K562 (cell line): ENCODE results near the gene NELL1. TPM values are rescaled to one million over a fixed set of nuclear protein-coding genes. Genes with fewer than 3 reads are reported as not detected.

ENCODE experiments used
- ATAC-seq: fragments of 200-7000 bp; cut with Tn5 transposase; 3 replicates; pipeline ENCODE4 v1.9.1; 2020; ENCODE audit warnings: moderate library complexity
- BruUV-seq: library from RNA; stranded (reverse); fragments of 400-500 nt; replicated peaks from 2 replicates; lab custom pipeline; 2021; lab: Mats Ljungman, UMichigan
- CTCF ChIA-PET: fragments of 300-600 bp; formaldehyde crosslinking; extraction: SDS; loops from one replicate; lab custom pipeline; 2021; ENCODE audit warnings: low intra/inter-chr PET ratio; lab: Yijun Ruan, JAX
- POLR2A ChIA-PET: fragments of 300-600, 350-650 bp; sonication (Branson Sonifier 250); formaldehyde crosslinking; extraction: SDS; loops from one replicate; lab custom pipeline; 2021; ENCODE audit warnings: antibody characterized with exemption, inconsistent platforms; lab: Yijun Ruan, JAX
- DNase-seq, 4 experiments: peaks; one replicate each; pipeline versions ENCODE4 v3.0.0 to v3.0.0-alpha.2; 2011 to 2018; ENCODE audit warnings: low spot score in 3 of 4, mixed read lengths in 3 of 4; ENCODE audit errors: extremely low read depth in 1 of 4
- FAIRE-seq: peaks from 2 replicates; lab custom pipeline; 2011; peaks lifted over from hg19 to GRCh38; lab: Jason Lieb, UNC
- H2AFZ ChIP-seq: 2 replicates; pipeline ENCODE4 v1.6.0; 2011; ENCODE audit warnings: low read depth, low read length, control low read depth, inconsistent platforms
- H3K27ac ChIP-seq: fragments of 200-600 bp; 3 replicates; pipeline ENCODE4 v1.8.0; 2011; ENCODE audit warnings: low read depth, mild to moderate bottlenecking, control low read depth, inconsistent platforms, low read length, moderate library complexity, mixed read lengths; ENCODE audit errors: extremely low read depth
- H3K27me3 ChIP-seq, 2 experiments: fragments of 300-600 bp in 1 of 2; 2 replicates in 1 of 2; 3 replicates in 1 of 2; pipeline versions ENCODE4 v1.6.0 to v1.8.0; 2011; ENCODE audit warnings: inconsistent platforms in 2 of 2, low read length in 2 of 2, mild to moderate bottlenecking in 1 of 2, mixed read lengths in 1 of 2, moderate library complexity in 1 of 2; ENCODE audit not compliant: control insufficient read depth in 2 of 2, insufficient read depth in 2 of 2
- H3K36me3 ChIP-seq: fragments of 300-600 bp; 3 replicates; pipeline ENCODE4 v1.8.0; 2011; ENCODE audit warnings: mild to moderate bottlenecking, low read length, inconsistent platforms; ENCODE audit not compliant: control insufficient read depth, insufficient read depth
- H3K4me1 ChIP-seq, 2 experiments: fragments of 200-600 bp in 1 of 2; replicated peaks in 1 of 2; 2 replicates in 1 of 2; 3 replicates in 1 of 2; pipeline versions ENCODE4 v1.5.1 to v1.8.0; 2011; ENCODE audit warnings: inconsistent platforms in 2 of 2, low read length in 2 of 2, mild to moderate bottlenecking in 1 of 2, mixed read lengths in 1 of 2, moderate library complexity in 1 of 2; ENCODE audit not compliant: control insufficient read depth in 2 of 2, insufficient read depth in 2 of 2
- H3K4me2 ChIP-seq: 2 replicates; pipeline ENCODE4 v1.6.1; 2011; ENCODE audit warnings: low read length, control low read depth, inconsistent platforms, mixed read lengths; ENCODE audit not compliant: insufficient read depth
- H3K4me3 ChIP-seq: fragments of 200-600 bp; sonication (generic), shearing (Covaris generic); 2 replicates; pipeline ENCODE4 v1.5.1; 2016; ENCODE audit warnings: control low read depth, inconsistent platforms
- H3K79me2 ChIP-seq: fragments of 200-600 bp; 3 replicates; pipeline ENCODE4 v1.8.0; 2011; ENCODE audit warnings: low read length, inconsistent platforms; ENCODE audit not compliant: control insufficient read depth, insufficient read depth
- H3K9ac ChIP-seq, 2 experiments: 2 replicates each; pipeline versions ENCODE4 v1.6.0 to v1.6.1; 2011; ENCODE audit warnings: low read depth in 2 of 2, low read length in 2 of 2, control low read depth in 1 of 2, inconsistent platforms in 1 of 2, mild to moderate bottlenecking in 1 of 2, mixed read lengths in 1 of 2; ENCODE audit not compliant: insufficient read depth in 1 of 2
- H3K9me1 ChIP-seq: one replicate; pipeline ENCODE4 v1.6.0; 2011; ENCODE audit warnings: inconsistent platforms, mild to moderate bottlenecking, low read length, moderate library complexity; ENCODE audit not compliant: control insufficient read depth, insufficient read depth
- H3K9me3 ChIP-seq: replicated peaks from 2 replicates; pipeline ENCODE4 v1.5.1; 2011; ENCODE audit warnings: low read depth, low read length, inconsistent platforms; ENCODE audit not compliant: control insufficient read depth, insufficient read depth
- H4K20me1 ChIP-seq: replicated peaks from 2 replicates; pipeline ENCODE4 v1.6.1; 2011; ENCODE audit warnings: low read length, inconsistent platforms, mixed read lengths; ENCODE audit not compliant: control insufficient read depth, insufficient read depth
- E2F3 ChIP-seq: fragments of 250-450 bp; sonication (Bioruptor Pico); IDR thresholded peaks from 2 replicates; pipeline ENCODE4 v1.4.0; 2020; ENCODE audit warnings: mild to moderate bottlenecking
- ESRRB ChIP-seq: fragments of 250-450 bp; sonication (Bioruptor Pico); IDR thresholded peaks from 2 replicates; pipeline ENCODE4 v1.5.0; 2020; ENCODE audit warnings: mild to moderate bottlenecking, moderate library complexity, borderline replicate concordance
- GTF2E2 ChIP-seq: fragments of 200-800 bp; sonication (Bioruptor generic); IDR thresholded peaks from 2 replicates; pipeline ENCODE4 v1.6.1; 2016; ENCODE audit warnings: missing genetic modification characterization, missing compliant biosample characterization
- NCOA2 ChIP-seq, 2 experiments: fragments of 450-650 bp; IDR thresholded peaks; 2 replicates each; pipeline ENCODE4 v1.6.1; 2018; ENCODE audit warnings: mild to moderate bottlenecking in 2 of 2, moderate library complexity in 1 of 2; ENCODE audit not compliant: partially characterized antibody in 2 of 2
- PHB ChIP-seq: fragments of 250-450 bp; sonication (Bioruptor Pico); IDR thresholded peaks from 2 replicates; pipeline ENCODE4 v1.5.0; 2021
- POLR3A ChIP-seq: IDR thresholded peaks from 2 replicates; pipeline ENCODE4 v1.6.1; 2011; ENCODE audit warnings: borderline replicate concordance, mild to moderate bottlenecking, moderate library complexity; ENCODE audit not compliant: insufficient read length, insufficient read depth; ENCODE audit errors: extremely low read depth
- RFX1 ChIP-seq: fragments of 450-650 bp; IDR thresholded peaks from 2 replicates; pipeline ENCODE4 v1.6.1; 2016; ENCODE audit warnings: mild to moderate bottlenecking, moderate library complexity
- SPI1 ChIP-seq: IDR thresholded peaks from 2 replicates; pipeline ENCODE4 v1.6.1; 2011; ENCODE audit warnings: low read depth, low read length, control low read depth, borderline replicate concordance
- ZBTB17 ChIP-seq: fragments of 450-650 bp; formaldehyde crosslinking; IDR thresholded peaks from 2 replicates; pipeline ENCODE4 v1.4.0; 2020; ENCODE audit warnings: mild to moderate bottlenecking
- ZNF140 ChIP-seq: fragments of 250-450 bp; sonication (Bioruptor Pico); IDR thresholded peaks from 2 replicates; pipeline ENCODE4 v1.8.0; 2021; ENCODE audit warnings: moderate library complexity, mild to moderate bottlenecking, inconsistent platforms
- ZNF143 ChIP-seq: sonication (generic); formaldehyde crosslinking; IDR thresholded peaks from 2 replicates; pipeline ENCODE4 v1.9.0; 2022; ENCODE audit warnings: mild to moderate bottlenecking, missing genetic modification reagents
- ZNF764 ChIP-seq: fragments of 250-450 bp; sonication (Bioruptor Pico); IDR thresholded peaks from 2 replicates; pipeline ENCODE4 v1.4.0; 2020; ENCODE audit warnings: low read depth, mild to moderate bottlenecking, moderate library complexity
- WGBS: fragments of 100-300 bp; shearing (Covaris generic); methylation state at CpG from one replicate; pipeline ENCODE4 v1.1.6; 2016; ENCODE audit warnings: low coverage, mixed read lengths; ENCODE audit not compliant: insufficient coverage; ENCODE audit errors: missing lambda C conversion rate; 5-methylcytosine and 5-hydroxymethylcytosine counted together
- in situ Hi-C: fragments of 300-500 bp; cut with MboI; formaldehyde crosslinking; loops from 4 replicates; pipeline ENCODE4 v1.15.0; 2018; ENCODE audit warnings: inconsistent platforms, mixed read lengths
- intact Hi-C: fragments of 100-400 bp; cut with micrococcal nuclease; formaldehyde crosslinking; loops from 2 replicates; pipeline ENCODE4 v1.14.2; 2022
- polyA plus RNA-seq, 8 experiments: library from polyadenylated mRNA; depleted of rRNA in 4 of 8; stranded (reverse) in 5 of 8; unstranded in 3 of 8; fragments of >200 nt; fragmentation: Nextera tagmentation in 2 of 8; fragmentation: Illumina TruSeq in 1 of 8; extraction: Ambion mirVana in 2 of 8; extraction: Trizol in 1 of 8; gene quantifications; 2 replicates each; pipeline versions ENCODE4 v1.2.1 to v1.2.3, GENCODE V29; 2011 to 2014; ENCODE audit warnings: inconsistent platforms in 1 of 8, missing spikeins in 1 of 8
- total RNA-seq, 7 experiments: library from RNA; depleted of rRNA in 6 of 7; stranded (reverse); fragments of >200 nt in 6 of 7; fragmentation: Illumina TruSeq in 2 of 7; extraction: Trizol in 2 of 7; gene quantifications; 2 replicates each; pipeline versions ENCODE4 v1.2.1 to v1.2.3, GENCODE V29; 2011 to 2021; ENCODE audit warnings: low replicate concordance in 1 of 7
- TF ChIP-seq, protein P1 (sequence below): fragments of 250-450 bp; sonication (Bioruptor Pico); IDR thresholded peaks from 2 replicates; pipeline ENCODE4 v1.4.0; 2020; ENCODE audit warnings: mild to moderate bottlenecking, moderate library complexity

The NELL1 gene
- total and polyA plus RNA-seq, 9 of the 15 experiments (the other 6 are each of a cell fraction or from before 2014, with no cell fraction given) = not detected

DNA sequence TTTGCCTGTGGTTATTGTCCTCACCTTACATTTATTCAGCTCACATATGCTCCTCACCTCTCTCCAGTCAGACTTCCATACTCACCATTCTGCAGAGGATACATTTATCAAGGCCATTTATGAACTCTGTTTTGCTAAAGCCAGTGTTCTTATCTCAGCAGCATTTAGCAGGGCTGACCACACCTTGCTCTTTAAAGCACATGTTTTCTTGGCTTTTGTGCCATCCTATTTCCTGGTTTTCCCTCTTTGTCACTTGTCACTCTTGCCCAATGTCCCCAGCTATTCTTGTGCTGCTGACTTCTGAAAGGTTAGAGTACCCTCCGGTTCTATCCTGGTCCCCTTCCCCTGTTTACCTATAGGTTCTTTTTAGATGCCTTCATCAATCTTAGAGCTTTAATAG, 446.6 kb downstream of the NELL1 start (continued):
- no peak for TF ChIP-seq ZNF143 (CRISPR knock-in tag)
- no peak for TF ChIP-seq ZNF764
- TF ChIP-seq, all 486 proteins: peak for 0

DNA sequence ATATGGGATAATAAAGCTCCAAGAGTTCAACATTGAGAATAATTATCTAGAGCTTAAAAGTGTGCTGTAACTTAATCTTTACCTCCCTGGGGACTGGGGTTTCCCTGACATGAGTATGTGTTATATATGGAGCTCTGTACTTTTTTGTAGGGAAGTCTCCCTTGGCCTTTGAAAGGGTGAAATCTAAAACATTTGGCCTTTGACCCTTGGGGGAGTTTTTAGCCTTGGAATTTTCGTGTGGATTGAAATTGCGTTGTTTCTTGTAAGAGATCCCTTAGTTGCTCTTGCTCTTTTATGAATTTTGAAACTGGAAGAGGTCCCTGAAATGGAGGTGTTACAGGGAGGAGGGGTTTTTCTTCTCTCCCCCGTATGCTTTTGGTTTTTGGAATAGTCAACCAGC, 450.0 kb downstream of the NELL1 start:
- no peak for ATAC-seq
- H3K9me3 ChIP-seq = no peaks in the 10 kb centered on the region
- no peaks in the 10 kb centered on the region for H3K27me3 ChIP-seq
- TF ChIP-seq PHB (CRISPR knock-in tag) (no peak), NCOA2 (IDR thresholded peaks at IDR 0.05; ENCODE audit: partially characterized antibody in 2 of 2) (no peak), SPI1 (no peak), GTF2E2 (tag) (no peak), ESRRB (CRISPR knock-in tag) (no peak), E2F3 (no peak), ZNF140 (CRISPR knock-in tag) (no peak), RFX1 (no peak), POLR3A (no peak), ZBTB17 (CRISPR knock-in tag) (no peak)
- TF ChIP-seq, protein P1, sequence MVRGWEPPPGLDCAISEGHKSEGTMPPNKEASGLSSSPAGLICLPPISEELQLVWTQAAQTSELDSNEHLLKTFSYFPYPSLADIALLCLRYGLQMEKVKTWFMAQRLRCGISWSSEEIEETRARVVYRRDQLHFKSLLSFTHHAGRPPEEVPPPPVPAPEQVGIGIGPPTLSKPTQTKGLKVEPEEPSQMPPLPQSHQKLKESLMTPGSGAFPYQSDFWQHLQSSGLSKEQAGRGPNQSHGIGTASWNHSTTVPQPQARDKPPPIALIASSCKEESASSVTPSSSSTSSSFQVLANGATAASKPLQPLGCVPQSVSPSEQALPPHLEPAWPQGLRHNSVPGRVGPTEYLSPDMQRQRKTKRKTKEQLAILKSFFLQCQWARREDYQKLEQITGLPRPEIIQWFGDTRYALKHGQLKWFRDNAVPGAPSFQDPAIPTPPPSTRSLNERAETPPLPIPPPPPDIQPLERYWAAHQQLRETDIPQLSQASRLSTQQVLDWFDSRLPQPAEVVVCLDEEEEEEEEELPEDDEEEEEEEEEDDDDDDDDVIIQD (CRISPR knock-in tag) = no peak
- no peaks in the 10 kb centered on the region for H4K20me1 ChIP-seq
- H3K4me1 ChIP-seq = no peaks in the 10 kb centered on the region
- no peaks in the 10 kb centered on the region for H3K79me2 ChIP-seq
- in situ Hi-C loops (no loop called here), intact Hi-C loops (no loop called here)
- no peak for FAIRE-seq
- H3K27ac ChIP-seq = no peak overlapping the region
- H2AFZ ChIP-seq = no peak overlapping the region
- H3K4me3 ChIP-seq = no peak overlapping the region
- 5% methylated on average over 3 of the region's 3 CpGs for whole genome bisulfite sequencing
- H3K9me1 ChIP-seq = no peaks in the 10 kb centered on the region
- no TSS peak for BruUV-seq
- no peak overlapping the region for H3K9ac ChIP-seq
- no peak for DNase-seq
- ChIA-PET CTCF (no interaction called here), POLR2A (no interaction called here)
- H3K36me3 ChIP-seq = no peaks in the 10 kb centered on the region
- no peak overlapping the region for H3K4me2 ChIP-seq
